DOHH2 (cell line): Measurements from ENCODE around the gene MACROD2.

Experiments used
- CTCF ChIP-seq: fragments of 200-600 bp; sonication (generic); IDR thresholded peaks from one replicate; pipeline ENCODE4 v1.5.1; 2014; ENCODE audit warnings: antibody characterized with exemption, mild to moderate bottlenecking, low read depth, low read length; ENCODE audit not compliant: poor library complexity, severe bottlenecking
- EZH2phosphoT487 ChIP-seq: fragments of 200-600 bp; sonication (generic); IDR thresholded peaks from 2 replicates; pipeline ENCODE4 v1.6.1; 2017; ENCODE audit warnings: borderline replicate concordance, mild to moderate bottlenecking, antibody characterized with exemption, low read length, moderate library complexity, mixed read lengths

GRCh38 chr20:15239542-15240206, 1244.4 kb downstream of the MACROD2 start:
- no peak for TF ChIP-seq CTCF
- no peak for TF ChIP-seq EZH2phosphoT487
